B cell (primary cell): Measurements from ENCODE around the gene CENPP.

Experiments
- EZH2 ChIP-seq: IDR thresholded peaks from 2 replicates; pipeline ENCODE4 v1.6.1; 2012; ENCODE audit warnings: borderline replicate concordance, low read depth, mild to moderate bottlenecking, moderate library complexity, low read length; ENCODE audit not compliant: insufficient read depth, poor library complexity, severe bottlenecking
- TF ChIP-seq, protein P1 (sequence below): fragments of 200-600 bp; IDR thresholded peaks from one replicate; pipeline ENCODE4 v1.8.0; 2022; ENCODE audit warnings: antibody characterized with exemption, mild to moderate bottlenecking

DNA sequence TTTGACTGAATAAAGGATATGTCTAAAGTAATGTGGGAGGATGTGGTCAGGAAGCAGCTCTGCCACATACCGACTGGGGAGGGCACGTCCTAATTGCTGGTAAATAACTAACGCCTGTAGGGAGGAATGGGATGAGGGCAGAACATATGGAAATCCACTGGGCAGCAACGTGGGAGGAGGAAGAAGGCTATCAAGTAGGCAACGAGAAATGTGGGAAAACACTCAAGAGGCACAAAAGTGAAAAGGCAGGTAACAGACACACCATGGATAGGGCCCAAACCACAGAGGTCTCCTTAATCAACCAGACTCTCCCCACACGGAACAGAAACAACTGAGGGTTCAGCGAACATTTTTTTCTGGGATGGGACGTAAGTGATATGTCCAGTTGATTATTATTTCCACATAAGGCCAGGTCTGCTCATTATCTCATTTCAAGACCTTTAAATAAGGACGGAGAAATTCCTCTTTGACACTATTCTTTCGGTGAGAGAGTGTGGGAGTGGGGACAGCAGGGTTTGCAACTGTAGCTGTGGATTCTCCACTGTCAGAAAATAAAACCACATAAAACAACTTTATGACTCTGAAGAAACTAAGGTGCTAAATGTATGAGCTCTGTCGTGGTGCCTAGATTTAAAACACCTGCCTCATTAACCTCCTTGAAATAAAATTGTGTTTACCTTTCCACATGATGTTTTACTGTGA is 49.3 kb upstream of the CENPP start:
- TF ChIP-seq, protein P1, sequence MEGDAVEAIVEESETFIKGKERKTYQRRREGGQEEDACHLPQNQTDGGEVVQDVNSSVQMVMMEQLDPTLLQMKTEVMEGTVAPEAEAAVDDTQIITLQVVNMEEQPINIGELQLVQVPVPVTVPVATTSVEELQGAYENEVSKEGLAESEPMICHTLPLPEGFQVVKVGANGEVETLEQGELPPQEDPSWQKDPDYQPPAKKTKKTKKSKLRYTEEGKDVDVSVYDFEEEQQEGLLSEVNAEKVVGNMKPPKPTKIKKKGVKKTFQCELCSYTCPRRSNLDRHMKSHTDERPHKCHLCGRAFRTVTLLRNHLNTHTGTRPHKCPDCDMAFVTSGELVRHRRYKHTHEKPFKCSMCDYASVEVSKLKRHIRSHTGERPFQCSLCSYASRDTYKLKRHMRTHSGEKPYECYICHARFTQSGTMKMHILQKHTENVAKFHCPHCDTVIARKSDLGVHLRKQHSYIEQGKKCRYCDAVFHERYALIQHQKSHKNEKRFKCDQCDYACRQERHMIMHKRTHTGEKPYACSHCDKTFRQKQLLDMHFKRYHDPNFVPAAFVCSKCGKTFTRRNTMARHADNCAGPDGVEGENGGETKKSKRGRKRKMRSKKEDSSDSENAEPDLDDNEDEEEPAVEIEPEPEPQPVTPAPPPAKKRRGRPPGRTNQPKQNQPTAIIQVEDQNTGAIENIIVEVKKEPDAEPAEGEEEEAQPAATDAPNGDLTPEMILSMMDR = no peak
- TF ChIP-seq EZH2 = no peak
